Measurements from ENCODE around the gene CMSS1.
A peak's percentile ranks its signal among the peaks of the same experiment; 100 is the strongest.

Gene CMSS1

GRCh38 chr3:99972380-99973104 is 154.9 kb downstream of the CMSS1 start:
- no peak for TF ChIP-seq POLR2A (IDR thresholded peaks at IDR 0.05; ENCODE audit: low read depth, low read length)
- no peak for FAIRE-seq

GRCh38 chr3:99974989-99975388 is 157.3 kb downstream of the CMSS1 start:
- DNase-seq (ENCODE audit: insufficient read length, low spot score): no peak
- peak; percentile 15 for FAIRE-seq

More at GRCh38 chr3:99972380-99973104, 154.9 kb downstream of the CMSS1 start:
- no peak for DNase-seq (ENCODE audit: insufficient read length, low spot score)

GRCh38 chr3:99976584-99976983 is 158.9 kb downstream of the CMSS1 start:
- FAIRE-seq: no peak
- TF ChIP-seq POLR2A (IDR thresholded peaks at IDR 0.05; ENCODE audit: low read depth, low read length): no peak

More at GRCh38 chr3:99974989-99975388, 157.3 kb downstream of the CMSS1 start:
- TF ChIP-seq POLR2A (IDR thresholded peaks at IDR 0.05; ENCODE audit: low read depth, low read length): no peak

GRCh38 chr3:99978221-99978620 is 160.6 kb downstream of the CMSS1 start:
- DNase-seq (ENCODE audit: insufficient read length, low spot score): no peak
- TF ChIP-seq POLR2A (IDR thresholded peaks at IDR 0.05; ENCODE audit: low read depth, low read length): no peak
- no peak for FAIRE-seq

More at GRCh38 chr3:99976584-99976983, 158.9 kb downstream of the CMSS1 start:
- DNase-seq (ENCODE audit: insufficient read length, low spot score): no peak

- no peak for TF ChIP-seq POLR2A (IDR thresholded peaks at IDR 0.05; ENCODE audit: low read depth, low read length)
- FAIRE-seq: no peak
Measured at GRCh38 chr3:99980606-99981005, 162.9 kb downstream of the CMSS1 start.

GRCh38 chr3:99981138-99981537 is 163.5 kb downstream of the CMSS1 start:
- DNase-seq (ENCODE audit: insufficient read length, low spot score) (no peak), FAIRE-seq (no peak)
- no peak for TF ChIP-seq POLR2A (IDR thresholded peaks at IDR 0.05; ENCODE audit: low read depth, low read length)

More at GRCh38 chr3:99980606-99981005, 162.9 kb downstream of the CMSS1 start:
- no peak for DNase-seq (ENCODE audit: insufficient read length, low spot score)

- no peak for TF ChIP-seq POLR2A (IDR thresholded peaks at IDR 0.05; ENCODE audit: low read depth, low read length)
- DNase-seq (ENCODE audit: insufficient read length, low spot score) (no peak), FAIRE-seq (no peak)
Measured at GRCh38 chr3:99982650-99983049, 165.0 kb downstream of the CMSS1 start.

GRCh38 chr3:99984139-99984538 is 166.5 kb downstream of the CMSS1 start:
- FAIRE-seq (no peak), DNase-seq (ENCODE audit: insufficient read length, low spot score) (no peak)
- no peak for TF ChIP-seq POLR2A (IDR thresholded peaks at IDR 0.05; ENCODE audit: low read depth, low read length)

GRCh38 chr3:99984668-99985067 is 167.0 kb downstream of the CMSS1 start:
- TF ChIP-seq POLR2A (IDR thresholded peaks at IDR 0.05; ENCODE audit: low read depth, low read length): no peak
- DNase-seq (ENCODE audit: insufficient read length, low spot score): no peak

GRCh38 chr3:99990179-99990578 is 172.5 kb downstream of the CMSS1 start:
- TF ChIP-seq POLR2A (IDR thresholded peaks at IDR 0.05; ENCODE audit: low read depth, low read length): no peak
- FAIRE-seq: peak; percentile 41
- no peak for DNase-seq (ENCODE audit: insufficient read length, low spot score)

More at GRCh38 chr3:99984668-99985067, 167.0 kb downstream of the CMSS1 start:
- FAIRE-seq: no peak

GRCh38 chr3:99997293-99997692 is 179.6 kb downstream of the CMSS1 start:
- FAIRE-seq: no peak
- TF ChIP-seq POLR2A (IDR thresholded peaks at IDR 0.05; ENCODE audit: low read depth, low read length): no peak
- no peak for DNase-seq (ENCODE audit: insufficient read length, low spot score)

- no peak for DNase-seq (ENCODE audit: insufficient read length, low spot score)
- FAIRE-seq: no peak
- no peak for TF ChIP-seq POLR2A (IDR thresholded peaks at IDR 0.05; ENCODE audit: low read depth, low read length)
Measured at GRCh38 chr3:99999536-99999935, 181.9 kb downstream of the CMSS1 start.

GRCh38 chr3:100001083-100001482 is 183.4 kb downstream of the CMSS1 start:
- no peak for FAIRE-seq
- TF ChIP-seq POLR2A (IDR thresholded peaks at IDR 0.05; ENCODE audit: low read depth, low read length): no peak
- DNase-seq (ENCODE audit: insufficient read length, low spot score): no peak

- DNase-seq (ENCODE audit: insufficient read length, low spot score): no peak
- no peak for TF ChIP-seq POLR2A (IDR thresholded peaks at IDR 0.05; ENCODE audit: low read depth, low read length)
- peak; percentile 61 for FAIRE-seq
Measured at GRCh38 chr3:100001526-100002270, 184.0 kb downstream of the CMSS1 start.
